Measurements from ENCODE around the gene STOML1. TPM values are rescaled to one million over a fixed set of nuclear protein-coding genes. Genes with fewer than 3 reads are reported as not detected.

The STOML1 gene
- total RNA-seq, 1 experiment from 2014 or later = 2.5 TPM

- no peak overlapping the region for H4K91ac ChIP-seq (ENCODE audit: insufficient read length, low read depth, low read length)
- no peak overlapping the region for H4K5ac ChIP-seq (ENCODE audit: insufficient read length, low read depth, low read length)
- DNase-seq = no peak
- H2BK12ac ChIP-seq (ENCODE audit: insufficient read length, low read depth, low read length) = no peak overlapping the region
- WGBS (ENCODE audit: extremely low coverage, insufficient read length, low lambda C conversion rate) = no CpG with 5 or more reads among the region's 12 CpGs
- H3K4me2 ChIP-seq (ENCODE audit: insufficient read depth, insufficient read length, low read length) = no peak overlapping the region
- no peaks in the 10 kb centered on the region for H3K79me1 ChIP-seq (ENCODE audit: insufficient read depth, low read depth, low read length, poor library complexity, severe bottlenecking)
- H3K9me3 ChIP-seq (ENCODE audit: control insufficient read depth, low read depth, low read length) = no peaks in the 10 kb centered on the region
- Mint-ChIP-seq H3K36me3 (ENCODE audit: insufficient read depth in 1 of 3, low read depth in 3 of 3) (no peaks in the 10 kb centered on the region), H3K4me1 (peaks cover 6 to 23% of the 10 kb centered on the region in 2 experiments), H3K9me3 (no peaks in the 10 kb centered on the region), H3K27me3 (ENCODE audit: low read depth) (peaks cover 11% of the 10 kb centered on the region), H3K27ac (no peak overlapping the region), H3K4me3 (no peak overlapping the region)
- H3K23me2 ChIP-seq (ENCODE audit: insufficient read length, low read depth, low read length, poor library complexity, severe bottlenecking) = no peaks in the 10 kb centered on the region
- H3K4me1 ChIP-seq (ENCODE audit: insufficient read depth, low read length) = no peaks in the 10 kb centered on the region
- H4K8ac ChIP-seq (replicated peaks; ENCODE audit: insufficient read length, low read depth, low read length) = no peak overlapping the region
- H3K27me3 ChIP-seq (ENCODE audit: insufficient read depth, low read length) = no peaks in the 10 kb centered on the region
- no peak for TF ChIP-seq CTCF (conservative IDR thresholded peaks at IDR 0.05)
- no peak overlapping the region for H2AFZ ChIP-seq (ENCODE audit: low read length)
- H3K56ac ChIP-seq (ENCODE audit: insufficient read length, low read depth, low read length) = no peak overlapping the region
- no peak overlapping the region for H3K14ac ChIP-seq (ENCODE audit: insufficient read depth, low read length)
- no peak overlapping the region for H3K9ac ChIP-seq (ENCODE audit: extremely low read depth, insufficient read length, low read length)
- H2BK20ac ChIP-seq (ENCODE audit: low read depth, low read length, poor library complexity, severe bottlenecking) = no peak overlapping the region
- no peak overlapping the region for H2BK5ac ChIP-seq (ENCODE audit: insufficient read length, low read length)
- no peak overlapping the region for H3K23ac ChIP-seq (ENCODE audit: insufficient read length, low read depth, low read length)
- no peak overlapping the region for H3K4ac ChIP-seq (ENCODE audit: low read depth, low read length)
- no peaks in the 10 kb centered on the region for H3K79me2 ChIP-seq (ENCODE audit: insufficient read depth, low read length)
- no peak overlapping the region for H2BK15ac ChIP-seq (ENCODE audit: low read depth, low read length)
- H2AK5ac ChIP-seq (ENCODE audit: insufficient read length, low read length) = no peak overlapping the region
- no peak overlapping the region for H3T11ph ChIP-seq (ENCODE audit: low read length)
- no peak overlapping the region for H3K18ac ChIP-seq (ENCODE audit: insufficient read length, low read depth, low read length)
- H3K27ac ChIP-seq (ENCODE audit: insufficient read length, low read depth, low read length) = no peak overlapping the region
- no peak overlapping the region for H2BK120ac ChIP-seq (ENCODE audit: low read depth, low read length, poor library complexity, severe bottlenecking)
- H4K20me1 ChIP-seq (ENCODE audit: control insufficient read depth, insufficient read depth, insufficient read length) = no peaks in the 10 kb centered on the region
Measured at GRCh38 chr15:73955861-73956742, 36.0 kb downstream of the STOML1 start.

Measured in H9 (cell line).